SH-SY5Y (cell line): ENCODE data around the gene BIRC7.

Experiments
- GATA2 ChIP-seq: IDR thresholded peaks from 2 replicates; pipeline ENCODE4 v1.6.1; 2011; ENCODE audit warnings: mild to moderate bottlenecking, low read depth, low read length
- GATA3 ChIP-seq: IDR thresholded peaks from 2 replicates; pipeline ENCODE4 v1.6.1; 2011; ENCODE audit warnings: low read depth, mild to moderate bottlenecking, low read length, moderate library complexity

- no peak for TF ChIP-seq GATA2
- no peak for TF ChIP-seq GATA3
Measured at GRCh38 chr20:63255931-63256704, 20.4 kb downstream of the BIRC7 start.
